Measurements from ENCODE around the gene NAV3.

NAV3 gene

GRCh38 chr12:78028426-78028825, 197.7 kb downstream of the NAV3 start:
- TF ChIP-seq GABPA (IDR thresholded peaks at IDR 0.05; ENCODE audit: low read depth), result no peak
- no peak for TF ChIP-seq POLR2AphosphoS5 (IDR thresholded peaks at IDR 0.05; ENCODE audit: low read depth)
- Histone ChIP-seq H3K4me3 (replicated peaks; ENCODE audit: insufficient read depth, low read length) (no peak overlapping the region), H3K27me3 (ENCODE audit: insufficient read depth, poor library complexity, severe bottlenecking) (no peaks in the 10 kb centered on the region), H3K27ac (replicated peaks) (no peak overlapping the region)
- no peak for DNase-seq (ENCODE audit: low read depth in 1 of 2, low spot score in 1 of 2)

GRCh38 chr12:78034025-78034424, 203.3 kb downstream of the NAV3 start:
- TF ChIP-seq POLR2AphosphoS5 (IDR thresholded peaks at IDR 0.05; ENCODE audit: low read depth), result peak; percentile 98
- TF ChIP-seq CTCF (IDR thresholded peaks at IDR 0.05; ENCODE audit: insufficient read depth, low read length), result no peak
- TF ChIP-seq SPI1 (IDR thresholded peaks at IDR 0.05; ENCODE audit: borderline replicate concordance, low read depth), result peak; percentile 97
- peak; percentile 81 for TF ChIP-seq REST (IDR thresholded peaks at IDR 0.05; ENCODE audit: insufficient replicate concordance, low read depth)
- peak; percentile 51 for TF ChIP-seq GABPA (IDR thresholded peaks at IDR 0.05; ENCODE audit: low read depth)
- Histone ChIP-seq H3K4me3 (replicated peaks; ENCODE audit: insufficient read depth, low read length) (no peak overlapping the region), H3K27ac (replicated peaks) (peak overlapping the region; percentile 74), H3K27me3 (ENCODE audit: insufficient read depth, poor library complexity, severe bottlenecking) (no peaks in the 10 kb centered on the region)
- peak; percentile 84 to 93 for DNase-seq (ENCODE audit: low read depth in 1 of 2, low spot score in 1 of 2)

- no peak for TF ChIP-seq REST (IDR thresholded peaks at IDR 0.05; ENCODE audit: insufficient replicate concordance, low read depth)
- TF ChIP-seq CTCF (IDR thresholded peaks at IDR 0.05; ENCODE audit: insufficient read depth, low read length), result no peak
- no peak for DNase-seq (ENCODE audit: low read depth in 1 of 2, low spot score in 1 of 2)
- Histone ChIP-seq H3K27me3 (ENCODE audit: insufficient read depth, poor library complexity, severe bottlenecking) (no peaks in the 10 kb centered on the region), H3K27ac (replicated peaks) (peak overlapping the region; percentile 54; the same call in 1 of the 2 replicates), H3K4me3 (replicated peaks; ENCODE audit: insufficient read depth, low read length) (no peak overlapping the region)
Measured at GRCh38 chr12:78035901-78036606, 205.4 kb downstream of the NAV3 start.

- Histone ChIP-seq H3K4me3 (replicated peaks; ENCODE audit: insufficient read depth, low read length) (no peak overlapping the region), H3K27me3 (ENCODE audit: insufficient read depth, poor library complexity, severe bottlenecking) (no peaks in the 10 kb centered on the region), H3K27ac (replicated peaks) (no peak overlapping the region)
- no peak for TF ChIP-seq SPI1 (IDR thresholded peaks at IDR 0.05; ENCODE audit: borderline replicate concordance, low read depth)
- no peak for TF ChIP-seq POLR2AphosphoS5 (IDR thresholded peaks at IDR 0.05; ENCODE audit: low read depth)
- no peak for TF ChIP-seq CTCF (IDR thresholded peaks at IDR 0.05; ENCODE audit: insufficient read depth, low read length)
- TF ChIP-seq REST (IDR thresholded peaks at IDR 0.05; ENCODE audit: insufficient replicate concordance, low read depth), result no peak
- TF ChIP-seq GABPA (IDR thresholded peaks at IDR 0.05; ENCODE audit: low read depth), result no peak
- no peak for DNase-seq (ENCODE audit: low read depth in 1 of 2, low spot score in 1 of 2)
Measured at GRCh38 chr12:78036874-78037273, 206.2 kb downstream of the NAV3 start.

All from HL-60 (cell line).